Activated naive CD8-positive, alpha-beta T cell (primary cell): ENCODE data around the gene GATD1.
A peak's percentile ranks its signal among the peaks of the same experiment; 100 is the strongest.

Experiments used
- H3K27ac Mint-ChIP-seq: one replicate; pipeline ENCODE4 v1.8.0; 2021; ENCODE audit warnings: mixed read lengths
- H3K27me3 Mint-ChIP-seq: one replicate; pipeline ENCODE4 v1.8.0; 2021; ENCODE audit warnings: mixed read lengths
- H3K36me3 Mint-ChIP-seq: one replicate; pipeline ENCODE4 v1.8.0; 2021; ENCODE audit warnings: mixed read lengths
- H3K4me1 Mint-ChIP-seq: one replicate; pipeline ENCODE4 v1.8.0; 2021; ENCODE audit warnings: low read depth, mixed read lengths
- H3K4me3 Mint-ChIP-seq: one replicate; pipeline ENCODE4 v1.8.0; 2021; ENCODE audit warnings: mild to moderate bottlenecking, mixed read lengths
- H3K9me3 Mint-ChIP-seq: one replicate; pipeline ENCODE4 v1.8.0; 2021; ENCODE audit warnings: low read depth, mixed read lengths

The GATD1 gene

DNA sequence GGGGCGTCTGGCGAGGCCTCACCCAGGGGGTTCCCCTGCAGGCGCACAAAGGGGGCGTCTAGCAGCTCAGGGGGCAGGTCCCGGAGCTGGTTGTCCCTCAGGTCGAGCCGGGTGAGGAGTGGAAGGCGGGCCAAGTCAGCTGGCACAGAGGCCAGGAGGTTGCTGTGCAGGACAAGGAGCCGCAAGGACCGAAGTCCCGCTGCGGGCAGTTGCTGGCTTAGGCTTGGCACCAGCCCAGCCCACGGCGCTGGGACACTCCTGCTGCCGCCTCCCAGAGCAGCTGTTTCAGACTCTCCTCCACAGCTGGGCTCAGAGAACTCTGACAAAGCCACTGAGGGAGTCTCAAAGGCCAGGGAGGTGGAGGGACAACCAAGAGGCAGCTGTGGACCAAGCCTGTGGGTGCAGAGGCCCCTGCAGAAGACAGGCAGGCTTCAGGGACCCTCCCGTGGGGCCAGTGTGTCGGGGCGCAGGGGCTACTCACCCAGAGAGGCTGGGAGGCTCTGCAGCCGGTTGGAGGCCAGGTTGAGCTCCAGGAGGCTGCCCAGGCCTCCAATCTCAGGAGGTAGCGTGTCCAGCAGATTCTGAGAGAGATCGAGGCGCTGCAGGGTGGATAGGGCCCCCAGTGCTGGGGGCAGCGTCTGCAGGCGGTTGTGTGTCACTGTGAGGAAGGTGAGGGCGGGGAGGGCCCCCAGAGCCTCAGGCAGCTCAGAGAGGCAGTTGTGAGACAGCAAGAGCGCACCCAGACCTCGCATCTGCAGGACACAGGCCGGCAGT, 25.6 kb upstream of the GATD1 start:
- no peaks in the 10 kb centered on the region for H3K9me3 Mint-ChIP-seq
- peaks cover 8% of the 10 kb centered on the region for H3K4me1 Mint-ChIP-seq
- H3K27ac Mint-ChIP-seq = no peak overlapping the region
- no peak overlapping the region for H3K4me3 Mint-ChIP-seq
- H3K36me3 Mint-ChIP-seq = no peaks in the 10 kb centered on the region
- no peaks in the 10 kb centered on the region for H3K27me3 Mint-ChIP-seq

- Mint-ChIP-seq H3K4me1 (peaks cover 5% of the 10 kb centered on the region), H3K27me3 (no peaks in the 10 kb centered on the region)
Measured at GRCh38 chr11:802018-802617, 24.8 kb upstream of the GATD1 start.

DNA sequence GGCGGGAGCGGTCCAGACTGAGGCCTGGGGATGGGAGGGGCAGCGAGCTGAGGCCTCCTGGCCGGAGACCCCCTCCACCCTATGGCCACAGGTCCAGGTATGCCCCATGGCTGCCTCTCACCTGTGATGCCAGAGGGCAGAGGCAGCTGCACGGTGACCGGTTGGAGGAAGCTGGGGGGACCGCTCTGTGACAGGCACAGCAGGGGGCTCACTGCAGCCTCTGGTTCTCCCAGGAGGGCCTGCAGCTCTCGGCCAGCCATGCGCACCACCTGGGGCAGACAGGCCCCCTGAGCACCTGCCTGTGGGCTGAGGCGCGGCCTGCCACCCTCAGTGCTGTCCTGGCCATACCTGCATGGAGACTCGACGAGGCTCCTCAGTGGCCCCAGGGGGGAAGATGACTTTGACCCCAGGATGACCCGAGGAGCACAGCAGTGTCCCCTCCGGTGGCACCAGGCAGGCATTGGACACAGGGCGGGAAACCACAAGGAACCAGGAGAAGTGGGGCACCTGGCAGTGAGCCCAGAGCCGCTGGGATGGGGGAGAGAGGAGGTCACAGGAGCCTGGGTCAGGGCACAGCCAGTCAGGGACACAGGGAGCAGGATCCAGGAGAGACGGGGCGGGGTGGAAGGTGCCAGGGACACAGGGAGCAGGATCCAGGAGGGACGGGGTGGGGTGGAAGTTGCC, 24.0 kb upstream of the GATD1 start:
- H3K27ac Mint-ChIP-seq = no peak overlapping the region
- H3K27me3 Mint-ChIP-seq = no peaks in the 10 kb centered on the region
- H3K4me1 Mint-ChIP-seq = peaks cover 8% of the 10 kb centered on the region
- no peaks in the 10 kb centered on the region for H3K36me3 Mint-ChIP-seq
- H3K9me3 Mint-ChIP-seq = no peaks in the 10 kb centered on the region
- no peak overlapping the region for H3K4me3 Mint-ChIP-seq

More at GRCh38 chr11:802018-802617, 24.8 kb upstream of the GATD1 start:
- no peaks in the 10 kb centered on the region for H3K9me3 Mint-ChIP-seq
- H3K27ac Mint-ChIP-seq = no peak overlapping the region
- H3K36me3 Mint-ChIP-seq = no peaks in the 10 kb centered on the region
- H3K4me3 Mint-ChIP-seq = no peak overlapping the region

GRCh38 chr11:800473-800872, 23.2 kb upstream of the GATD1 start:
- Mint-ChIP-seq H3K4me1 (peaks cover 10% of the 10 kb centered on the region), H3K27ac (no peak overlapping the region), H3K36me3 (no peaks in the 10 kb centered on the region), H3K4me3 (no peak overlapping the region), H3K9me3 (no peaks in the 10 kb centered on the region), H3K27me3 (no peaks in the 10 kb centered on the region)

- Mint-ChIP-seq H3K4me3 (no peak overlapping the region), H3K36me3 (no peaks in the 10 kb centered on the region), H3K27me3 (no peaks in the 10 kb centered on the region), H3K9me3 (no peaks in the 10 kb centered on the region), H3K27ac (no peak overlapping the region), H3K4me1 (peaks cover 10% of the 10 kb centered on the region)
Measured at GRCh38 chr11:799641-800316, 22.5 kb upstream of the GATD1 start.

DNA sequence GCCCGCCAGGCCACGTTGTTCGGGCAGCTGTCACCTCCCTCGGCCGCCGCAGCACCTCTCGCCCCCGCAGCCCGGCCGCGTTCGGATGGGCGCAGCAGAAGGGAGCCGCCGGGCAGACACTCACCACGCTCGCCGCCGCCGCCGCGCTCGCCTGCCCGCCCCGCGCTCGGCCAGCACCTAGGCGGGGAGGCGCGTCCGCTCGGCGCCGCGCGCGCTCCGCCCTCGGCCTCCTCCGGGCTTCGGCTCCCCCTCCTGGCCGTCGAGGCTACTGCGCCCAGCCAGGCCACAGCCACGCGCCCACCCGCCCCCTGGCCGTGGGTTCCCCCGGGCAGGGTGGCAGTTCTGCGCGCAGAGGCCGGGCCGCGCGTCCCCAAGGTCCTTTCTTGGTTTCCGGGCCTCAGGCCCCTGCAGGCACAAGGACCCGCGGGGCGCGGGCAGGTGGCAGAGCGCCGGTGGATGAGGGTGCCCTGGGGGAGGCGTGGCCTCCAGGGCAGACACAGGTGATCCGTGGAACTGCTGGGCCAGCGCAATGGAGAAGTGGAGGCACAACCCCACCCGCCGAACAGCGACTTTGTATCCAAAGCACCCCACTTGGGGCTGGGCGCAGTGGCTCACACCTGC, 20.9 kb upstream of the GATD1 start, which contains the start of gene SLC25A22:
SLC25A22 (minus strand) TSS at position 189 of the 621 bp plus-strand sequence. CDS start 3,275 bp downstream, outside the sequence.
- Mint-ChIP-seq H3K27ac (peak within 1 kb of the TSS; percentile 84), H3K9me3 (no peaks in the 10 kb centered on the region), H3K36me3 (no peaks in the 10 kb centered on the region), H3K27me3 (no peaks in the 10 kb centered on the region), H3K4me1 (peaks cover 5% of the 10 kb centered on the region), H3K4me3 (peak within 1 kb of the TSS; percentile 91)

DNA sequence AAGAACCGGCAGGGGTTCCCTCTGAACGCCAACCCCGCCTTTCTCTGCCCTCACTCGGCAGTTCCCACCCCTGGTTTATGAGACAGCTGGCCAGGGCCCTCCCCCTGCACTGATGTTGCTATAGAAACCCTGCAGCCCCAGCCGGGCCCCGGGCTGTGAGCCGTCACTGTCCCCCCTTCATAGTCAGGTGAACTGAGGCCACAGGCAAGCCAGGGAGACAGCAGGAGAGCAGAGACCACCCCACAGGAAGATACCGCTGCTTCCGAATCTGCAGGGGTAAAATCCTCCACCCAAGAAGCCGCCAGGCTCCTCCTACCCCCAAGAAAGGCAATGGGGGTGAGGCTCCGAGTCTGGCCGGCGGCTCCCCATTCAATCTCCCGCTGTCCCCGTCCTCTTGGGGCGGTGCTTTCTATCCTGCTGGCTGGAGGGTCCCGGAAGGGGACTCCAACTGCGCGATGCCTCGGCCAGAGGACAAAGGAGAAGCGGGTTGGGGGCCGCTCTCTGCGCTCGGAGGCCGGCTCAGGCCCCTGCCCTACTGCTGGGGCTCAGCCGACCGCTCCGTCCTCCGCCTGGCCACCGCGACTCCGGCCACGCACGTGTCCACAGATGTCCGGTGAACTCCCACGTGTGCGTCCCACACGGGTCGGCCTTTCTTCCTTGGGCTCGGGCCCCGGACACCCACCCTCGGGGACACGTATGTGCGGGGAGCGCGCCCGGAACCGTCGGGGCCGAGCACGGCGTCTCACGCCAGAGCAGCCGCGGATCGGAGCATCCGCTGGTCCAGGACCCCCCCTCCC, 20.2 kb upstream of the GATD1 start:
- Mint-ChIP-seq H3K4me1 (peaks cover 5% of the 10 kb centered on the region), H3K36me3 (no peaks in the 10 kb centered on the region), H3K9me3 (no peaks in the 10 kb centered on the region), H3K27me3 (no peaks in the 10 kb centered on the region), H3K27ac (peak overlapping the region; percentile 84), H3K4me3 (peak overlapping the region; percentile 91)

DNA sequence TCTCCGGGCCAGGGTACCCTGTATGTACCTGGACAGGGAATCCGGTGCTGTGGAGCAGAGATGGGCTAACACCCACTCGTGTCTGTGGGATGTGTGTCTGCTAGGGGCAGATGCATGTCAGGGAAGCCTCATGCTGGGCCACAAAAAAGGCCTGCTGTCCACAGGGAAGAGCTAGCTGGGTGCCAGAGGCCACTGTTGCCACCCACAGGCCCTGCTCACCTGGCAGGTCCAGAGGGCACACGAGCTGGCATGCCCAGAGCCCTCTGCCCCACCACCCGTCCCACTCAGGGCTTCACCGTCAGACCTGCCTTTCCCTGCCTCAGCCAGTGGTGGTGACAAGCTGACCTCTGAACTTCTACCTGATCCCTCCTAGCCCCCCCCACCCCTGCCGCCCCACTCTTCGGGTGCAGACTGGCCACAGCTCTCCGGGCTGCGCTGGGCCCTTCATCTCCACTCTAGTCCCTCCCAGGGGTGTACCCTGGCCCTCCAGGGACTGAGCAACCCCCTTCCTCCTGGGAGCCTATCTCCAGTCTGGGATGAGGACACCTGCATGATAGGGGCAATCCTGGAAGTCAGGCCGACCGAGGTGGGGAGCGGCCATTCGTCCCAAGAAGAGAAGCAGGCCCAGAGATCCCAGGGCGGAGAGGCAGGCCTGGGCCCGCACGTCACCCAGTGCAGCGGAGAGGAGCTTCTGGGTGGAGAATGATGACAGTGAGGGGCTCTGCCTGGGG, 19.4 kb upstream of the GATD1 start:
- Mint-ChIP-seq H3K4me1 (peaks cover 5% of the 10 kb centered on the region), H3K27me3 (no peaks in the 10 kb centered on the region), H3K36me3 (no peaks in the 10 kb centered on the region), H3K4me3 (peak overlapping the region; percentile 91), H3K9me3 (no peaks in the 10 kb centered on the region), H3K27ac (peak overlapping the region; percentile 84)

DNA sequence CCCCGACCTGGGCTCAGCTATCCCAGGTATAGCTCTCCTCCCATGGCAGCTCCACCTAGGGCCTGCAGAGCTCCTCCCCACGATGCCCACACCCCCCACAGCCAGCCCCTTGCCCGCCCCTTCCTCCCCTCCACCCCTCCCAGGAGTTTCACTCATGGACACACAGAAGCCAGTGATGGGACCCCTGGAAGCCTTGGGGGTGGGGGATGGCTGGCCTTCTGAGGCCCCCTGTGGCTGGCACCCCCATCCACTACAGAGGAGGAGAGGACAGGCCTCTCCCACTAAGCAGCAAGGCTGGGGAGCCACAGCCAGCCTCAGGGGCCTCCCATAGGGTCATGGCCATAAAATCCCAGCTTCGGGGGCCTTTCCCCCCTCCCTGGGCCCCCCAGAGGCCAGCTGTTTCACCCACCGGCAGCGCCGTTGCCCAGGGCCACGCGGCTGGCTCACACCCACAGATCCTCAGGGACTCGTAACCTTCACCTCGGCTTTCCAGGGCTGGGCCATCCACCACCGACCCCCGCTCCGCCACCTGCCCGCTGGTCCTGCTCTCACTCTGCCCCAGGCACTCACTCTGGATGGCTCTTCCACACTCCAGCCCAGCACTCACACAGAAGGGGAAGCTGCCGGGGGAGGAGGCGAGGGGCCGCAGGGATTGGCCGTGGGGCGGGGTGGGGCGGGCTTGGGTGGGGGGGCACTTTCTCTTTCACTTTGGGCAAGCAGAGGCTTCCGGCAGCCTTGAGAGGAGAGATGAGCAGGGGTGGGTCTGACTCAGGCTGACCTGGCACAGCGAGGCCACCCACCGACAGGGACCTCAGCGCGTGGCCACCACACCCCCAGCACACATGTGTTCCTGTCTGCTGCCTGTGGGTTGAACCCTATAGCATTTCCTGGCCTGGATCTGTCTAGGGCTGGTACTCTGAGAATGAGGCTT, 18.6 kb upstream of the GATD1 start:
- peak overlapping the region; percentile 91 for H3K4me3 Mint-ChIP-seq

GRCh38 chr11:794766-795633, 17.7 kb upstream of the GATD1 start:
- no peaks in the 10 kb centered on the region for H3K9me3 Mint-ChIP-seq
- peak overlapping the region; percentile 91 for H3K4me3 Mint-ChIP-seq
- no peak overlapping the region for H3K27ac Mint-ChIP-seq
- H3K36me3 Mint-ChIP-seq = no peaks in the 10 kb centered on the region
- peaks cover 5% of the 10 kb centered on the region for H3K4me1 Mint-ChIP-seq
- H3K27me3 Mint-ChIP-seq = no peaks in the 10 kb centered on the region

More for the DNA sequence above, 18.6 kb upstream of the GATD1 start:
- H3K27ac Mint-ChIP-seq = peak overlapping the region; percentile 84
- H3K36me3 Mint-ChIP-seq = no peaks in the 10 kb centered on the region
- H3K27me3 Mint-ChIP-seq = no peaks in the 10 kb centered on the region
- no peaks in the 10 kb centered on the region for H3K9me3 Mint-ChIP-seq
- H3K4me1 Mint-ChIP-seq = peaks cover 5% of the 10 kb centered on the region

DNA sequence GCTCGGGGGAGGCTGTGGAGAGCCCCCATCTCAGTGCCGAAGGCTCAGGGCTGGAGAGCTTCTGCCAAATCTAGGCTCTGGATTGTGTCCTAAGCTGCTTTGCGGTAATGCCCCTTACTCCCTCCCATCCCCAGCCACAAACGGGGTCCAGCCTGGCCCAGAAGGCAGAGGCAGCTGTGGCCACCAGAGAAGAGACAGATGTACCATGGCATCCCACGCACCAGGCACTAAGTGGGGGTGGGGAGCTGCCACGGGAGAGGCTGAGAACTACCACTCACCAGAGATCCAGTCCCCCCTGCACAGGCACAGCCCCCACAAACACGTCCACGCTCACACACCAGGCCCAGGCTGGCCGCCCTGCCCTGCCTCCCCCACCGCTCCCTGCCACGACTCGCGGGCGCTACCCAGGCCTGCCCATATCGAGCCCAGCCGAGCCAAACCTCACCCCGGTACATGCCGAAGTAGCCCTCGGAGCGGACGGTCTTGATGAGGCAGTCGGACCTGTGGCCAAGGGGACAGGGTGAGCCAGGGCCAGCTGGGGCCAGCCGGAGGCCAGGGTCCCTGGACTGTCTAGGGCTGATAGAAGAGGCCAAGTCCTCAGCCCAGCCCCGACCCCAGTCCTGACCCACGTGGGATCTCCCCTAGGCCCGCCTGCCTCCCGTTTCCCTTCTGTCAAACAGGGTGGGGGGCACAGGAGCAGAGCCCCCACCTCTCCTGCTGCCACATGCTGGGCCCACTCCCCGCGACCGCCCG, 16.9 kb upstream of the GATD1 start:
- no peaks in the 10 kb centered on the region for H3K36me3 Mint-ChIP-seq
- peak overlapping the region; percentile 51 for H3K4me3 Mint-ChIP-seq
- no peaks in the 10 kb centered on the region for H3K27me3 Mint-ChIP-seq
- peaks cover 5% of the 10 kb centered on the region for H3K4me1 Mint-ChIP-seq
- H3K27ac Mint-ChIP-seq = no peak overlapping the region
- no peaks in the 10 kb centered on the region for H3K9me3 Mint-ChIP-seq
